Retina (tissue), 1 donor: ENCODE measurements around the gene TUBB4B.
A peak's percentile ranks its signal among the peaks of the same experiment; 100 is the strongest.

Experiments
- DNase-seq: peaks from one replicate; pipeline ENCODE4 v3.0.0-alpha.2; 2016

Gene TUBB4B

DNA sequence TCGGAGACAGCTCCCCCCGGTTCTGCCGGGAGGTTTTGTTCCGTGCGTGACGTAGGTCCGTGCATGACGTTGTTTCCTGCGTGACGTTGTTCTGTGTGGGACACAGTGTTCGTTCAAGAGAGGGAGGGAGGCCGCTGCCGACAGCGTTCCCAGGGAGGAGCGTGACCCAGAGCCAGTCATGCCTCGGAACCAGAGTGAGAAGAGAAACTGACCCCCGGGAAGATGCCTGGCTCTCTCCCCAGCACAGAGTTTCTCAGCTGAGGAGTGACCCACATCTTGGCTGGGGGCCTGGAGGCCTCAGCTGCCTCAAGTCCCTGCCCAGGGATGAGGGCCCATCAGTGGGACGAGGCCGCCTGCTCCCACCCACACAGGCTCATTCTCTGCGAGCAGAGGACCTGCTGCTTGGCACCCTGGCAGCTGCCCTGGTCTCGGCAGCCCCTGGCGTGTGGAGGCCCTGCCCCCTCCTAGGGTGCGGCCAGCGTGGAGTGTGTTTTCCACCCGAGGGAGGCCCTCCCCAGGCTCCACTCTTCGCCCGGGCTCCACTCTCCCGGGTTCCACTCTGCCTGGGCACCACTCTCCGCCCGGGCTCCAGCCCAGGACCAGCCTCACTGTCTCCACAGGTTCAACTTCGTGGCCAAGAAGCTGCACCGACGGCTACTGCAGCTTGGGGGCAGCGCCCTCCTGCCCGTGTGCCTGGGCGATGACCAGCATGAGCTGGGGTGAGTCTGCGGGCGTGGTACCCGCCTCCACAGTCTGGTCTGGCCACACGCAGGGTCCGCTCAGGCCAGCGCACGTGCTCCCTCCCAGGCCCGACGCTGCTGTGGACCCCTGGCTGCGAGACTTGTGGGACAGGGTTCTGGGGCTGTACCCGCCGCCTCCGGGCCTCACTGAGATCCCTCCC, 27.7 kb upstream of the TUBB4B start:
- no peak for DNase-seq

DNA sequence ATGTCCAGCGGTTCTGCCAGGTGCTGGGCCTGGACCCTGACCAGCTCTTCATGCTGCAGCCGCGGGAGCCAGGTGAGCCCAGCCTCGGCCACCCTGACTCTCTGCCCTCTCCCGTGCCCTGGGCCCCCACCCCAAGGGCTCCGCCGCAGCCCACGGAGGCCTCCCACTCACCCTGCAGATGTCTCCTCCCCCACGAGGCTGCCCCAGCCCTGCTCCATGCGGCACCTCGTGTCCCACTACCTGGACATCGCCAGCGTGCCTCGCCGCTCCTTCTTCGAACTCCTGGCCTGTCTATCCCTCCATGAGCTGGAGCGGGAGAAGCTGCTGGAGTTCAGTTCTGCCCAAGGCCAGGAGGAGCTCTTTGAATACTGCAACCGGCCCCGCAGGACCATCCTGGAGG, 26.5 kb upstream of the TUBB4B start:
- DNase-seq, result no peak

DNA sequence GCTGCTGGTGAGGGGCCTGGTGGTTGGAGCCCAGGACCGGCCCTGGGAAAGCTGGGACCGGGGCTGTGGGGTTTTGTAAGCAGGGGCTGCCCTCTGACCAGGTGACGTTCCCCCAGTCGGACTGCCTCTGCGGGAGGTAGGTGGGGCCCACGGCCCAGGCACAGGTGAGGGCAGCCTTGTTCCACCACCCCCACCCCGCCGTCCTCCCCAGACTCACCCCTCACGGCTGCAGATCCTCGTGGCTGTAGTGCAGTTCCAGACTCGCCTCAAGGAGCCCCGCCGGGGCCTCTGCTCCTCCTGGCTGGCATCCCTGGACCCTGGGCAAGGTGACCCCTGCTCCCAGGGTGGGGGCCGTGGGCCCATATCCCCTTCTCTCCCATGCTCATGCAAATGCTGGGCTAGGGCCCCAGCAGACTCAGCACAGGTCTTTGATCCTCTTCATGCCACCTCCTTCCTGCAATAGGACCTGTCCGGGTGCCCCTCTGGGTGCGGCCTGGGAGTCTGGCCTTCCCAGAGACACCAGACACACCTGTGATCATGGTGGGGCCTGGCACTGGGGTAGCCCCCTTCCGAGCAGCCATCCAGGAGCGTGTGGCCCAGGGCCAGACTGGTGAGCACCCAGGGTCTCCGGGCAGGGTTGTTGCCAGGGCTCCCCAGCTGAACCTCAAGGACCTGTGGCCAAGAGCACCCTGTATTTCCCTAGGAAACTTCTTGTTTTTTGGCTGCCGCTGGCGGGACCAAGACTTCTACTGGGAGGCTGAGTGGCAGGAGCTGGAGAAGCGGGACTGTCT, 25.7 kb upstream of the TUBB4B start:
- DNase-seq, result no peak

DNA sequence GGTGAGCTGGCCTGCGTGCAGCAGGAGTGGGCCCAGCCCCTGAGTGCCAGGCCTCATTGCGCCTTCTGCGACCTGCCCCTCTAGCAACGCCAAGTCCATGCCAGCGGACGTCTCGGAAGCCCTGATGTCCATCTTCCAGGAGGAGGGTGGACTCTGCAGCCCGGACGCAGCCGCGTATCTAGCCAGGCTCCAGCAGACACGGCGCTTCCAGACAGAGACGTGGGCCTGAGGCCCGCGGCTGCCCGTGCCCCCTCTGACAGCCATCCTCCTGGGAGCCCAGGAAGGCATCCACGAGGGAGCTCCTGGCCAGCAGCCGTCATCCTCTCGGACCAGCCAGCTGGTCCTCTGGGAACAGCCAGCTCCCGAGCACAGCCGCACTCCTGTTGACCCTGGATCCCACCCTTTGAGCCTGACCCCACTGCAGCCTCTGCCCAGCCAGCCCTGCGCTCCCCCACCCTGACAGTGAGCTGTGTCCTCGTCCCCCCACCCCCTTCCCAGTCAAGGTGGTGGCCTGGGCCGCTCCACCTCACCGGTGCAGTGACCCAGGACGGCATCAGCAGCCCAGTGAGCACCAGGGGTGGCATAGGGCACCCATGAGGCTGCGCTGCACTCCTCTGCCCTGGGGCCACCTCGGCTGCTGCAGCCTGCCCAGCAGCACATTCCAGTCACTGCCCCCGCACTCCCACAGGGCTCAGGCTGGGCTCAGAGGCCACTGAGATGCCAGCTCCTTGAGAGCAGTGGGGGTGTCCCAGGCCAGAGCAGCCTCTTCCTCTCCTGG, 24.7 kb upstream of the TUBB4B start:
- no peak for DNase-seq

DNA sequence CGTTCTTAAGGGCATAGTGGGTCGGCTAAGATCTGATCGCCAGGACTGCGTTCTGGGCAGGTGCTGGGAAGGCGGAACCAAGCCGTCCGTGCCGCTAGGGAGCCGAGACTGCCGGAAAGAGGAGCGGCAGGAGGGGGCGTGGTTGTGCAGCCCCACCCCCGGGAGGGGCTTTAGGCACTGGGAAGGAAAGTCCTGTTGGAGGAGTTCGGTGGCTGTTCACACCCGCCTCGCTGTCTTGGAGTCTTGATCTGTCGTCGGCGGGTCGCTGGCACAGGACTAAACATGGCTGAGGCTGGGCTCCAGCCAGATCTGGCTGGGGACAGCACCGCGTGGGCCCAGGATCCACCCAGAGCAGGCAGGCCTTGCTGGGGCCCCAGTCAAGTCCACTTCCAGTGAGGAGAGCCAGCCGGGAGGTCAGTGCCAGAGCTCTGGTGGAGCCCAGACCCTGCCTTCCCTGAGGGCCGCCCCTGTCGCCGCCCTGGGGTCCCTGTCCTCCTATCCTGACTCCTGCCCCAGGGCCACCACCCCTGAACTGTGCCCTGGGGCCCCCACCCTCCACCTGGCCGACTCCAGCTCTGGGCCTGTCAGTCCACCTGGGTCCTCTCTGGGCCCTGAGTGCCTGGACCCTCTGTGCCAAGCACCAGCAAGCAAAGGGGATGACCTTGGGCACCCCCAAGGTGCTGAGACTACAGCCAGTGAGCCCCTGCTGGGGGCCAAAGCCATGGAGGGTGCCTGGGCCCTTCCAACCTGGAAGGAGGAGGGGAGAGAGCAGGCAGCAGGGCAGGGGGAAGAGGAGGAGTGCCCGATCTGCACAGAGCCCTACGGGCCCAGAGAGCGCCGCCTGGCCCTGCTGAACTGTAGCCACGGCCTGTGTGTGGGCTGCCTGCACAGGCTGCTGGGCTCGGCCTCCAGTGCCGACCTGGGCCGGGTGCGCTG, 23.5 kb upstream of the TUBB4B start:
- no peak for DNase-seq

DNA sequence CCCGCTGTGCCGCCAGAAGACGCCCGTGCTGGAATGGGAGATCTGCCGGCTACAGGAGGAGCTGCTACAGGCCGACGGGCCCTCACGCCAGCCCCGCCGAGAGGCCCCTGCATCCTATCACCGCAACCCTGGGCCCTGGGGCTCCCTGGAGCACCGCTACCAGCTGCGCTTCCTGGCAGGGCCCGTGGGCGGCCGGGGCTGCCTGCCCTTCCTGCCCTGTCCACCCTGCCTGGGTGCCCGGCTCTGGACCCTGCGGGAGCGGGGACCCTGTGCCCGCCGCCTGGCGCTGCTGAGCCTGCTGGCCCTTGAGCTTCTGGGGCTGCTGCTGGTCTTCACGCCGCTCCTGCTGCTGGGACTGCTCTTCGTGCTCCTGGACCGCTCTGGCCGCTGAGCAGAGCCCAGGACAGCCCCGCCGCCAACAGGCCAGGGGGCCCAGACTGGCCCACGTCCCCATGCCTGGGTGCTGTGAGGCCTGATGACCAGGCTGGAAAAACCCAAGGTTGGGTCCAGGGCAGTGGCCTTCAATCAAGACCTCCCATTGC, 22.8 kb upstream of the TUBB4B start:
- no peak for DNase-seq

DNA sequence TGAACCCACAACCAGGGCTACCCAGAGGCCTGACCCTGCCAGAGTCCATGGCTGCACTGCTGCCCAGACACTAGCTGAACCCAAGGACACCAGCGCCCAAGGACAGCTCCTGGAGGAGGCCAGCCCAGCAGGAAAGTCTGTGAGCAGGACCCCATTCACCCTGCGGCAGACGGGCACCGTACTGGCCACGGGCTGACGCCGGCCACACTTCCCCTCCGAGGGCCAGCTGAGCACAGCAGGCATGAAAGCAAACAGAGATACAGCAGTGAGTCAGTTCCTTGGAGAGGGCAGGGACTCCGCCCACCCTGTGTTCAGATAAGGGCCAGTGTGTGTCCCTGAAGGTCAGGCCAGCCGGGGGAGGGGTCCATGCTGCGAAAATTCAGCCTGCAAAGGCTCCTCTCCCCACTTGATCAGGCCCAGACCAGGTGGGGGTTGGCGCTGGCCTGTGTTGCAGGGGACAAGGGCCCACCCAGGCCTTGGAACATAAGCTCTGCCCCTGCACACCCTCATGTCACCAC, 22.3 kb upstream of the TUBB4B start:
- DNase-seq, result no peak

DNA sequence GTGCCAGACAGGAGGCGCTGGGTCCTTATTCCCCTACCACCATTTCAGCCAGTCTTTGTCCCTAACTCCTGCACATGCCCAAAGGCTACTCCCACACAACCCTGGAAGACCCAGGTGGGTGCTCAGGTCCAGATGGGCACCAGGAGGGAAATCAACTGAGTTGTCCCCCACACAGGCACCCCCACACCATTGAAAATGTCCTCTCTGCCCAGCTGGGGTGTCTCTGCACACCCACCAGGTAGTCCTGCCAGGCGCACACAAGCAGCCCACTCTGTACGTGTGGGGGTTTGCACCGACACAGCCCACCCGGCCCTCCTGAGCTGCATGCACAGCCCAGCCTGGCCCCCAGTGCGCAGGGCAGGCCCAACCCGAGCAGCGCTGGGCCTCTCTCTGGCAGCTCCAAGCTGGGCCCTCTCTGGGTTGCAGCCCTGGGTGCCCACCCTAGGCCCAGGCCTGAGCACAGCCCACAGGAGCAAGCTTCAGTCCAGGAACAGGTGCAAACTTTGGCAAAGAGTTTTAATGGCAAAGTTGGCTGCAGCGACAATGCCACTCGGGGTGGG, 21.2 kb upstream of the TUBB4B start:
- DNase-seq, result no peak

DNA sequence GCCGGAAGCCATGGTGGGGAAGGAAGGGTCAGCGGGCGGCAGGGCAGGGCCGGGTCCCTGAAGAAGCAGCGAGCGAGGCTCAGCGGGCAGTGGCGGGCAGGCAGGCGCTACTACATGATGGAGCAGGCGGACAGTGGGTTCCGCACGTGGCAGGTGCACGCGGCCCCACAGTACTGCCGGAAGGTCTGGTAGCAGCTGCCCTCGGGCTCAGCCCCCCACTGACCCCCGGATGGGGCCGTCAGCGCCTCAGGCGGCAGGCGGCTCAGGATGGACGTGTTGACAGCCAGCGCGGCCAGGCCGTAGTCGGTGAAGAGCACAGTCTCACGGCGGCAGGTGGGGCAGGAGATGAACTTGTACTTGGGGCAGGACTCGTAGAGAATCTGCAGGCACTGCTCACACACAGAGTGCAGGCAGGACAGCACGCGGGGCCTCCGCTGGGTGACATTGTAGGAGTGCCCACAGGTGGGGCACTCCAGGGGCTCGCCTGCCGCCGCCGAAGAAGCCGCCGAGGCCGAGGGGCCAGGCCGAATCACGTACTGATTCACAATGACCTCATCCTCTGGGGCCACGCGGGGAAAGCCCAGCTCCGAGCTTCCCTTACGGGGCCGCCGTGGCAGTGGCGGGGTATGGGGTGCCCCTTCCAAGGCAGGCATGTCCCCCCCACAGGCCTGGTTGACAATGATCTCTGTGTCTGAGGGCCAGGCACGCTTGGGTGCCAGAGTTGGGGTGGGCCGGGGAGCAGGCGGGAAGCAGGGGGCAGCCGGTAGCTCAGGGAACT, 20.6 kb upstream of the TUBB4B start:
- no peak for DNase-seq

DNA sequence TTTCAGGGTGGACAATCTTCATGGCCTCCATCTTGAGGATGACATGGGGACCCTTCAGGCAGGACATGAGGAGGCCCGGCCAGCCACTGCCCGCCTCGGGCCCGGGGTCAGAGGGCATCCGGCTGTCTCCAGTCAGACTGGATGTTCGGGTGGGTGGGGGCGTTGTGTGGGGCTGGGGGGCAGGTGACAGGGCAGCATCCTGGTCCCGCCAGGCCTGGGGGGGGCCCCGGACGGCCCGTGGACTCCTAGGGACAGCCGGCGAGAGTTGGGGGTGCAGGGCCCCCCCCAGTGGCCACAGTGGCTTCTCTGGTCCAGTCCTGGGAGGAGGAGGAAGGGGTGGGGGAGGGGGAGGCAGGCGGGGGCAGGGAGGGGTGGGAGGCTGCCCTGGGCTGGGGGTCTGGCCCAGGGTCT, 20.0 kb upstream of the TUBB4B start:
- DNase-seq, result no peak

DNA sequence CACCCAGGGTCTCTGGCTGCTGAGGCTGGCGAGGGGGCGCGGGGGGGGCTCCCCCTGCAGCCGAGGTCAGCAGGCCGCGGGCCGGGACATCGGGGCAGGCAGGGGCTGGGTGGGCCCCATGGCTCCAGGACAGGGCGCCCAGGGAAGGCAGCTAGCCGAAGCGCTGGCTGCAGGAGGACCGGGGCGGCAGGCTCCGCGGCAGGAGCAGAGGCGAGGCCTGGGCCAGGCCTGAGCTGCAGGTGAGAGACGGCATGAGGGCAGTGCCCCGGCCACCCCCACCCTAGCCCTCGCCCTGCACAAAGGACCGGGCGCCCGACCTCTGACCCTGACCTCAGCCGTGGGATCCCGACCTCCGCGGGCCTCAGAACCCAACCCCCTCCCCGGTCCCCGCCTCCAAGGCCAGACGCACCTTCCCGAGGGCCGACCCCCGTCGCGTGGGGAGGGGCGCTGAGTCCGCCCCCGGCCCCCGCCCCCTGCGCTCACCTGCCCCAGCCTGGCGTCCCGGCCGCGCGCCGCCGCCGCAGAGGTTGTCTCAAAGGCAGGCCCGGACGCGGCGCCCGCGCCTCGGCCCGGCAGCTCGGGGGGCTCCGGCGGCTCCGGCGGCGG, 19.5 kb upstream of the TUBB4B start:
- DNase-seq, result no peak

DNA sequence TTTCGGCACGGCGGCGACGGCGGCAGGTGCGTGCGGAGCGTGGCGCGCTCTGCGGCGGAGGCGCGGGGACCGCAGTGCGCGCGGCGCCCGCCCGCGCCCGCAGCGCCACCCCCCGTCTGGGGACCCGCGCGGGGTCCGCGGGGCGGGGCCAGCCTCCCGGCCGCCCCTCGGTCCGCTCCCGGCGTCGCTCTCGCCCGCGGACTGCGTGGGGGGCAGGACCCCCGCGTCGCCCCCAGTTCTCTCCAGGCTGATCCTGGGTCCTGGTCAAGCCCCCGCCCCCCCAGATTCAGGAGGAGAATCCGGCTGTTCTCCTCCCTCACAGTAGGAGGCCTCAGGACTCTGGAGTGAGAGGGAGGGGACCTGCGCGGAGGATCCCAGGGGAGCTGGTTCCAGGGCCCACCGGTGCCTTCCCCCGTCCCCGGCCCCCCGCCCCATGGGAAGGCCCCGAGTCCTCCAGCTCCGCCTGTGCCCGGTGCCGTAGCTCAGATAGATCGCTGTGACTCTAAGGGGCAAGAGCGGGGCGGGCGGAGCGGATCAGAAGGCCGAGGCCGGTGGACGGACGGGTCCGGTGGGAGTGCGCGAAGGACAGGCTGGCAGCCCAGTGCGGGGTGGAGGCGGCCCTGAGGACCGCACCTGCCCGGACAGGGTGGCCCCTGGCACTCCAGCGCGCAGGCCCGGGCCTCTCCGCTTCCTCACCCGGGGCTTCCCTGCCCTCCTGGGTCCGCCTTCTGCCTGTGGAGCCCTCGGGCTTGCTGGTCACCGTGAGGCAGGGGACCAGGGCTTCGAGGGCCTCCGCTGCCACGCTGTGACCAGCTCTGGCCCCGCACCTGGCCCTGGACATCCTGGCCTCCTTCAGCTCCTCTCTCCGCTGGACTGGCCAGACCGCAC, 18.7 kb upstream of the TUBB4B start, which contains the start of gene RNF208:
Gene RNF208, minus strand, starts transcription at position 51 of the 888 bp plus-strand sequence. CDS start 1,028 bp downstream, outside the sequence.
- no peak for DNase-seq

DNA sequence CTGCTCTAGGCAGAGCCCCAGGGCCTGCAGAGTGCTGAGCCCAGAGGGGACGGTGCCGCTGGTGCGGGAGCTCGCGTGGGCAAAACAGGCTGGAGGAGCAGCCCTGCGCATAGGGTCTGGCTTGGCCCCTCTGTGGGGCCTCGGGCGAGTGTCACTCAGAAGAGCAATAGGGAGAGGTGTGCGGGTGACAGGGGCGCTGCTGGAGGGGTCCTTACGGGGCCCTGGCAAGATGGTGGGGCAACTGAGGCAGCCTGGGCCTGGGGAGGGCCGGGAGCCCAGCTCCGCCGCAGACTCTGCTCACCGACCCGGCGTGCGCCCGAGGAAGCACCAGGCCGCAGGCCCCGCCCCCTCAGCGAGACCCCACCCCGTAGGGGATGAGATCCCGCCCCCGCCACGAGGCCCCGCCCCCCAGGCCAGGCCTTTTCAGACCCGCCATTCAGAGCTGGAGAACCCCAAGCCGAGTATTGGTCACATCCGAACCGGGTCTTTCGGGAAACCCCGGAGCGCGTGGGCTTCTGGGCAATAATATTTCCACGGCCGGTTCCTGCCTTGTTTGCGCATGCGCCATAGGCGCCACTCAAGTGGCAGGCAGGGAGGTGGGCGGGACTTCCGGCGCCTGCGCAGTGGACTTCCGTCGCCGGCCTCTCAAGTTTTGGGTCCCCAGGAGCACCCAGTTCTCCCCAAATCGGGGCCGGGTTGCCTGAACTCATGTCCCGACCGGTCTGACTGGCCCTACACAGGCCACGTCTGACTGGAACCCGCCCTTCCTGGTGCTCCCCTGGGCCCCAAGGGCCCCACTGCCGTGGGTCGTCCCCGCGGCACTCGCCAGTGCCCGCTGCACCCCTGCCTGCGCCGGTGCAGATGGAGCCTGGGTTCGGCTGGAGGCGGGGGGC, 17.8 kb upstream of the TUBB4B start:
- peak; percentile 95 for DNase-seq

DNA sequence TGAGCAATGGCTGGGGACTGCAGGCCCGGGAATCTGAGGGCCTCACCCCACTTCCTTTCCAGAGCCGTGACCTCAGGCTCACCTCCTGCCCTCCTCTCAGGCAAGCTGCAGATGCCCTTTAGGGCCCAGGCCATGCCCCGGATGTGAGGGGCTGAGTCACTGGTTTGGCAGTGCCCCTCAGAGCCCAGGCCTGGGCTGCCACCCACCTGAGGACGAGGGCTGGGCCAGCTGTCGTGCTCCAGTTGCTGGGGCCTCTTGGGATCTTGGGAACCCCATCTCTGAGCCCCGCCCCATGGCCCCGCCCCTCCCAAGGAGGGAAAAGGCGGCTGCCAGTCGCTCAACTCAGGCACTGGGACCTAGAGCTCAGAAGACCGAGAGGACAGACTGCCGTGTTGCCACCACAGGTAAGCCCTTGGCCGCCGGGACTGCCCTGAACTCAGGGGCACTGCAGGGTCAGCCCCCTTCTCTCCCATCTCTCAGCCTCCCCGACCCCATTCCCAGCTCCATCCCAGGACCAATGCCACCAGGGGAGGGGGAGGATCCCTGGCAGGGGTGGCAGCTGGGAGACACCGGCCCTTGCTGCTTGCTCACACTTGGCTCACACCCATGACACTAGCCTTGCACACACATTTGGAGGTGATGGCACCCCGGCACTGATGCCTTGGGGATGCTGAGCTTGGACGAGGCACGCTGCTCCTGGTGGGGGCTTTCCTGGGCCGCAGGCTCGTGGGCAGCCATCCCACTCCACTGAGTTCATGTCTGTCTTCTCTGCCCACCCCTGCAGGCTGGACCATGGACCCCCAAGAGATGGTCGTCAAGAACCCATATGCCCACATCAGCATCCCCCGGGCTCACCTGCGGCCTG, 16.0 kb upstream of the TUBB4B start, which contains the start of gene CYSRT1:
Gene CYSRT1, plus strand, starts transcription at position 345 of the 865 bp plus-strand sequence. Its CDS starts 448 bp downstream, at position 793.
- no peak for DNase-seq

DNA sequence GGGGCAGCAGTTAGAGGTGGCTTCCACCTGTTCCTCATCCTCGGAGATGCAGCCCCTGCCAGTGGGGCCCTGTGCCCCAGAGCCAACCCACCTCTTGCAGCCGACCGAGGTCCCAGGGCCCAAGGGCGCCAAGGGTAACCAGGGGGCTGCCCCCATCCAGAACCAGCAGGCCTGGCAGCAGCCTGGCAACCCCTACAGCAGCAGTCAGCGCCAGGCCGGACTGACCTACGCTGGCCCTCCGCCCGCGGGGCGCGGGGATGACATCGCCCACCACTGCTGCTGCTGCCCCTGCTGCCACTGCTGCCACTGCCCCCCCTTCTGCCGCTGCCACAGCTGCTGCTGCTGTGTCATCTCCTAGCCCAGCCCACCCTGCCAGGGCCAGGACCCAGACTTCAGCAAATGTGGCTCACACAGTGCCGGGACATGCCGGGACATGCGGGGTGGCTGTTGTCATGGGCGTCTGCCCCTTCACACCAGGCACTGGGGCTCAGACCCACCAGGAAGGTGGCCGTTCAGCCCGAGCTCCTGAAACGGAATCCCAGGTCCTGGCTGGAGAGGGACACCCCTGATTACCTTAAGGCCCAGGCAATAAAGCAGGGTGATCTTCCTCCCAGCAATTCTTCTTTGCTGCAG, 15.3 kb upstream of the TUBB4B start:
- no peak for DNase-seq
